Measurements from ENCODE around the gene MMP20. TPM values are rescaled to one million over a fixed set of nuclear protein-coding genes. Genes with fewer than 3 reads are reported as not detected.
A peak's percentile ranks its signal among the peaks of the same experiment; 100 is the strongest.

MMP20 gene
- total and polyA plus RNA-seq, 2 of the 13 experiments (the other 11 are each of a cell fraction or from before 2014, with no cell fraction given), result 0.05 TPM; not detected in 1

DNA sequence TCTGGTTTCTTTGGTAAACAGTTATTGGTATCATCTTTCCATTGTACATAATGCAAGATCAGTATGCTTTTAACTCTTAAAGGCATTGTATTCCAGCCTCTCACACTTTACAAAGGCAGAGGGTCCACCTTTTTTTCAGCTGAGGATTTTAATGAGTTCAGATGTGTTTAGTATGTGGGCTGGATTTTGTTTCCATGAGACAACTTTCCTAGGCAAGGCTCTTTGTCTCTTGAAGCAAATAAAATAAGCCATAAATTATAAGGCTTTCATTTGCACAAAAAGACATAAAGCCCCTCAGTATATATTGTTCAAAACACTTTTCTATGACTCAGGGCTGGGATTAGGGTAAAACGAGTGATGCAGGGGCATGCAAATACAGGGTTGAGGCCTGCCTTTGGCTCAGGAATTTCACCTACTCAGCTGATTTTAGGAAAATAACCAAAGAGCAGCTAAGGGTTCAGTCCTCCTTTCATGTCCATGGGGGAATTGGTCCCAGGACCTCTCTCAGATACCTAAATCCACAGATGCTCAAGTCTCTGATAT is 7.6 kb downstream of the MMP20 start:
- no TSS peak for BruUV-seq (replicated peaks)
- Histone ChIP-seq H3K27me3 (ENCODE audit: control insufficient read depth in 1 of 2, insufficient read depth in 2 of 2, low read length in 2 of 2) (no peaks in the 10 kb centered on the region), H2AFZ (ENCODE audit: low read length) (no peak overlapping the region), H3K4me3 (replicated peaks in 1 of 3; ENCODE audit: insufficient read depth in 1 of 3, low read depth in 2 of 3, low read length in 3 of 3) (no peak overlapping the region), H3K4me2 (ENCODE audit: low read depth, low read length) (no peak overlapping the region), H3K9me3 (ENCODE audit: low read length) (no peaks in the 10 kb centered on the region), H3K79me2 (ENCODE audit: insufficient read depth, low read length) (no peaks in the 10 kb centered on the region), H3K36me3 (replicated peaks in 1 of 2; ENCODE audit: control insufficient read depth in 1 of 2, insufficient read depth in 2 of 2, low read length in 2 of 2) (no peaks in the 10 kb centered on the region), H4K20me1 (ENCODE audit: insufficient read depth, low read length) (no peaks in the 10 kb centered on the region), H3K27ac (ENCODE audit: extremely low read length, insufficient read depth, low read length) (no peak overlapping the region), H3K9ac (ENCODE audit: insufficient read depth, low read depth, low read length) (no peak overlapping the region), H3K4me1 (ENCODE audit: insufficient read depth, low read length) (peaks cover 62% of the 10 kb centered on the region)
- TF ChIP-seq ZNF891 (CRISPR knock-in tag; IDR thresholded peaks at IDR 0.05), result no peak
- 0 out of 2 replicates have a peak, but pooled peaks have one; percentile 11 for TF ChIP-seq MAFF (IDR thresholded peaks at IDR 0.05; ENCODE audit: low read depth, low read length)
- peak in 1 of 2 experiments; percentile 38; a peak in 2 of 4 replicates for TF ChIP-seq MAFK (conservative IDR thresholded peaks at IDR 0.05 in 1 of 2, IDR thresholded peaks at IDR 0.05 in 1 of 2; ENCODE audit: low read length in 2 of 2)
- in situ Hi-C loops (cut with HindIII; ENCODE audit: extremely low pct_ligation_motif_present, low pct_unique_long_range_greater_than_20kb), result no loop called here
- whole genome bisulfite sequencing (ENCODE audit: low lambda C conversion rate), result 0% methylated on average over 1 of the region's 1 CpG
- intact Hi-C loops (cut with micrococcal nuclease; ENCODE audit: unreplicated experiment), result no loop called here
- no peak for DNase-seq (ENCODE audit: low spot score)
- no peak for ATAC-seq
- ChIA-PET CTCF (ENCODE audit: low intra/inter-chr PET ratio, low total read pairs) (no interaction called here), POLR2A (no interaction called here)
- FAIRE-seq, result no peak

DNA sequence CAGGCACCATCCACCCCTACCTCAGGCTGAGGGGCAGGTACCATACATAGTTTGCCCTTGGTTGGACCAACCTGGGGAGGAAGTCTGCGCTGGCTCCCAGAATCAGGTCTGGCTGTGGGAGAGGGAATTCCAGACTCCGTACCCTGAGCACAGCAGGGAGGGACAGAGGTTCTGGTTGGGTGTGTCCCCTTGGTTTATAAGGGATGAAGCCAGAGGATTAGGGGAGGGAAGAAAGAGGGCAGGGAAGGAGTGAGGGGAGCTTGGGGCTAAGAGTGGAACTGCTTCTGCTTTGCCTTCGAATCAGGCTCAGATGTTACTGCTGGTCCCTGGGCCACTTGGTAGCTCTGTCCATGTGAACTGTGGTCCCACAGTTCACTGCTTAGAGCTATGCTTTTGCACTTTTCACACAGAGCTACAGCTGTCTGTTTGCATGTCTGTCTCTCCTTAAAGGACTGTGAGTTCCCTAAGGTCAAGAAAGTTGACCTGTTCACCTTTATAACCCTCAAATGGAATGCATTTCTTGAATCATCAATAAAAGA is 9.2 kb downstream of the MMP20 start:
- CTCF ChIA-PET (ENCODE audit: low intra/inter-chr PET ratio, low total read pairs), result no interaction called here
- no peaks in the 10 kb centered on the region for H3K9me3 ChIP-seq (ENCODE audit: low read length)
- FAIRE-seq (no peak), DNase-seq (ENCODE audit: low spot score) (no peak), ATAC-seq (peak; percentile 65)
- peaks cover 48% of the 10 kb centered on the region for H3K4me1 ChIP-seq (ENCODE audit: insufficient read depth, low read length)
- H3K27ac ChIP-seq (ENCODE audit: extremely low read length, insufficient read depth, low read length), result no peak overlapping the region
- intact Hi-C loops (cut with micrococcal nuclease; ENCODE audit: unreplicated experiment), result loop anchor here (1.0 to 2.0 kb wide), 3 partner anchors 7 to 269 kb away; partner anchors contain the start of gene BIRC2
- H3K79me2 ChIP-seq (ENCODE audit: insufficient read depth, low read length), result no peaks in the 10 kb centered on the region
- in situ Hi-C loops (cut with HindIII; ENCODE audit: extremely low pct_ligation_motif_present, low pct_unique_long_range_greater_than_20kb), result no loop called here
- H3K27me3 ChIP-seq (ENCODE audit: control insufficient read depth in 1 of 2, insufficient read depth in 2 of 2, low read length in 2 of 2), result no peaks in the 10 kb centered on the region
- POLR2A ChIA-PET, result interaction anchor here (0.9 to 1.2 kb wide), 3 partner anchors 13 to 153 kb away, joined by 3 to 5 read pairs (median 4); no protein-coding TSS in a partner anchor
- H3K36me3 ChIP-seq (replicated peaks in 1 of 2; ENCODE audit: control insufficient read depth in 1 of 2, insufficient read depth in 2 of 2, low read length in 2 of 2), result no peaks in the 10 kb centered on the region
- no peak overlapping the region for H3K9ac ChIP-seq (ENCODE audit: insufficient read depth, low read depth, low read length)
- WGBS (ENCODE audit: low lambda C conversion rate), result 17% methylated on average over 2 of the region's 3 CpGs
- no TSS peak for BruUV-seq (replicated peaks)
- peak overlapping the region in 1 of 3 experiments; percentile 4; a peak in 1 of 6 replicates for H3K4me3 ChIP-seq (replicated peaks in 1 of 3; ENCODE audit: insufficient read depth in 1 of 3, low read depth in 2 of 3, low read length in 3 of 3)
- H4K20me1 ChIP-seq (ENCODE audit: insufficient read depth, low read length), result no peaks in the 10 kb centered on the region
- no peak overlapping the region for H2AFZ ChIP-seq (ENCODE audit: low read length)
- H3K4me2 ChIP-seq (ENCODE audit: low read depth, low read length), result peak overlapping the region; percentile 41
- TF ChIP-seq, protein P1, sequence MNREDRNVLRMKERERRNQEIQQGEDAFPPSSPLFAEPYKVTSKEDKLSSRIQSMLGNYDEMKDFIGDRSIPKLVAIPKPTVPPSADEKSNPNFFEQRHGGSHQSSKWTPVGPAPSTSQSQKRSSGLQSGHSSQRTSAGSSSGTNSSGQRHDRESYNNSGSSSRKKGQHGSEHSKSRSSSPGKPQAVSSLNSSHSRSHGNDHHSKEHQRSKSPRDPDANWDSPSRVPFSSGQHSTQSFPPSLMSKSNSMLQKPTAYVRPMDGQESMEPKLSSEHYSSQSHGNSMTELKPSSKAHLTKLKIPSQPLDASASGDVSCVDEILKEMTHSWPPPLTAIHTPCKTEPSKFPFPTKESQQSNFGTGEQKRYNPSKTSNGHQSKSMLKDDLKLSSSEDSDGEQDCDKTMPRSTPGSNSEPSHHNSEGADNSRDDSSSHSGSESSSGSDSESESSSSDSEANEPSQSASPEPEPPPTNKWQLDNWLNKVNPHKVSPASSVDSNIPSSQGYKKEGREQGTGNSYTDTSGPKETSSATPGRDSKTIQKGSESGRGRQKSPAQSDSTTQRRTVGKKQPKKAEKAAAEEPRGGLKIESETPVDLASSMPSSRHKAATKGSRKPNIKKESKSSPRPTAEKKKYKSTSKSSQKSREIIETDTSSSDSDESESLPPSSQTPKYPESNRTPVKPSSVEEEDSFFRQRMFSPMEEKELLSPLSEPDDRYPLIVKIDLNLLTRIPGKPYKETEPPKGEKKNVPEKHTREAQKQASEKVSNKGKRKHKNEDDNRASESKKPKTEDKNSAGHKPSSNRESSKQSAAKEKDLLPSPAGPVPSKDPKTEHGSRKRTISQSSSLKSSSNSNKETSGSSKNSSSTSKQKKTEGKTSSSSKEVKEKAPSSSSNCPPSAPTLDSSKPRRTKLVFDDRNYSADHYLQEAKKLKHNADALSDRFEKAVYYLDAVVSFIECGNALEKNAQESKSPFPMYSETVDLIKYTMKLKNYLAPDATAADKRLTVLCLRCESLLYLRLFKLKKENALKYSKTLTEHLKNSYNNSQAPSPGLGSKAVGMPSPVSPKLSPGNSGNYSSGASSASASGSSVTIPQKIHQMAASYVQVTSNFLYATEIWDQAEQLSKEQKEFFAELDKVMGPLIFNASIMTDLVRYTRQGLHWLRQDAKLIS (CRISPR knock-in tag; IDR thresholded peaks at IDR 0.05), result no peak
- TF ChIP-seq YY1 (IDR thresholded peaks at IDR 0.05; ENCODE audit: insufficient read depth, insufficient replicate concordance, low read depth, low read length) (no peak), KDM5B (CRISPR knock-in tag; IDR thresholded peaks at IDR 0.05; ENCODE audit: borderline replicate concordance) (0 out of 2 replicates have a peak, but pooled peaks have one; percentile 41), ZNF605 (CRISPR knock-in tag; IDR thresholded peaks at IDR 0.05) (no peak), NFYC (CRISPR knock-in tag; IDR thresholded peaks at IDR 0.05) (no peak), ZNF432 (CRISPR knock-in tag; IDR thresholded peaks at IDR 0.05; ENCODE audit: borderline replicate concordance) (no peak), ZNF792 (CRISPR knock-in tag; IDR thresholded peaks at IDR 0.05) (no peak), ZNF350 (CRISPR knock-in tag; IDR thresholded peaks at IDR 0.05; ENCODE audit: borderline replicate concordance, low read depth) (0 out of 2 replicates have a peak, but pooled peaks have one; percentile 23)
- TF ChIP-seq, protein P2, sequence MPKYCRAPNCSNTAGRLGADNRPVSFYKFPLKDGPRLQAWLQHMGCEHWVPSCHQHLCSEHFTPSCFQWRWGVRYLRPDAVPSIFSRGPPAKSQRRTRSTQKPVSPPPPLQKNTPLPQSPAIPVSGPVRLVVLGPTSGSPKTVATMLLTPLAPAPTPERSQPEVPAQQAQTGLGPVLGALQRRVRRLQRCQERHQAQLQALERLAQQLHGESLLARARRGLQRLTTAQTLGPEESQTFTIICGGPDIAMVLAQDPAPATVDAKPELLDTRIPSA (CRISPR knock-in tag; IDR thresholded peaks at IDR 0.05; ENCODE audit: borderline replicate concordance), result no peak

Measured in HepG2 (cell line).